ENCODE measurements around the gene MRRF.
A peak's percentile ranks its signal among the peaks of the same experiment; 100 is the strongest.

DNA sequence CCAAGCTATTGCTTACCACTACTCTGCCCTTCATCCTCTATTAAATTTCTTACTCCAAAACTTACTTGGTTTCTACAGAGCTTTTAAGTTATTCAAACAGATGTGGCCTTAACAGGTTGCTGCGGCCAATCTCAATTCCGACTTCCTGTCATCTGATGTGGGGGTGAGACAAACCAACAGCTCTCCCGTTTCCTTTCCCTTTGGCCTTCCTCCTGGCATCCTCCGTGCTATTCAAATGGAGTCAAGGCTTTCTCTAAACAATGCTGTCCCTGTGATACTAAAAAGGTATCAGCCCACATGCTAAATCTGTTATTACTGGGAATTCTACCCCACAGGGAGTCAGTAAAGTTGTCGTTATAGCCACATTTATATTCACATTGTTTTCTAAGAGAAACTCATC, 11.9 kb upstream of the MRRF start:
- TF ChIP-seq CTCF (IDR thresholded peaks at IDR 0.05; ENCODE audit: extremely low read depth in 1 of 2, insufficient read depth in 1 of 2, low read depth in 1 of 2, low read length in 2 of 2) = no peak
- TF ChIP-seq POLR2AphosphoS5 (IDR thresholded peaks at IDR 0.05; ENCODE audit: insufficient read depth, low read depth, low read length) = peak; percentile 41

Measured in endothelial cell of umbilical vein (primary cell).